ENCODE measurements around the gene LTBP1.

The LTBP1 gene

GRCh38 chr2:33207151-33207740 is 260.5 kb downstream of the LTBP1 start:
- DNase-seq, result no peak

- DNase-seq, result peak; percentile 5
Observed at GRCh38 chr2:33208400-33208799, 261.6 kb downstream of the LTBP1 start.

DNA sequence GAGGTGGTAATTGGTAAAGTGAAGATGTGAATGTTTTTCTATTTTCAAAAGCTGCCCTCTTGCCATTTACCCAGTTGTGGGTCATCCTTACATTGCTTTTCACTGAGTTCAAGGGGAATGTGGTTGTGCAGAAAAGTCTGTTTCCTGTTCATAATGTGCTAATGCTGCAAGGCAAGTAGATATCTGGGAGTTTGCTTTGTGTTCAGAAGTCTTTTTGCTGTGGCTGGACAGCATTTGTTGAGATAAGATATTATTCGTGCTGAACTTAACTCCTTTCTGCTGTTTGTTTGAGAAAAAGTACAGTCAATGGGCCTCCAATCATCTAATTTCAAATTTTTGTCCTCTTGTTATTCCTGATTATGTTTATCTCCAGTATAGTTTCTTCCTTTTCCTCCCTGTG is 263.2 kb downstream of the LTBP1 start:
- DNase-seq, result no peak

GRCh38 chr2:33210626-33211025 is 263.9 kb downstream of the LTBP1 start:
- no peak for DNase-seq

DNA sequence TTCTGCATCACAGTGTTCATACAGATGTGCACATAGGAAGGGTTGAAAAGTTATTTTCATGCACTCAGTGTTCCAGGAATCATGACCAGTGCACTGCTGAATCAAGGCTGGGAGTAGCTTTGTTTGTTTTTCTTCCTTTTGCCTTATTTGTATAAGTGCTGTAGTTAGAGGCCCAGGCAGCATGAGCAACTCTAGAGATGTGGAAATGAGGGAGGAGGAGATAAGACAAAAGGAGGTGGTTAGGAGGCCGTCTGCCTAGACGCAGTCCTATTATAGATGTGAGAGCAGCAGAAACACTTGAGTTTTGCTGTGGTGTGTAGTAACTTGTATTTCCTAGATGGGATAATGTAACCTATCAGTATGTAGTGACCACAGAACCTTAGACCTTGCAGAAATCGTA is 265.4 kb downstream of the LTBP1 start:
- no peak for DNase-seq

DNA sequence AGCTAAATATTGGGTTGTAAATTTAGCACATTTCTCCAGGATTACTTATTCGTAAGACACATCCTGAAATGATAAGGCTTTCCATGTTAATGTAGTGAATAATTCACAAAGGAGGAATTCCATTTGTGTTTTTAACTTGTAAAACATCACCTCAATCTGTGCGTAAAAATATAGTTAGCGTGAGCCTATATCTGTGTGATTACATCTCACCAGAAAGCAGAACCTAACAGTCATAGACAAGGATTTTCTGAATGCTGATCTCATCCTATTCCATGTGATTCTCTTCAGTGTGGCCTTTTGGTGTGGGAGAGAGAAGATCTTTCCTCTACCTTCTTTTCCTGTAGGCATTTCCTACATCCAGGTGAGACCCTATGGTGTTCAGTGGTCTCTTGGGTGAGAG is 266.5 kb downstream of the LTBP1 start:
- no peak for DNase-seq

- DNase-seq, result no peak
Observed at GRCh38 chr2:33213648-33214047, 266.9 kb downstream of the LTBP1 start.

- no peak for DNase-seq
Observed at GRCh38 chr2:33214436-33214835, 267.7 kb downstream of the LTBP1 start.

DNA sequence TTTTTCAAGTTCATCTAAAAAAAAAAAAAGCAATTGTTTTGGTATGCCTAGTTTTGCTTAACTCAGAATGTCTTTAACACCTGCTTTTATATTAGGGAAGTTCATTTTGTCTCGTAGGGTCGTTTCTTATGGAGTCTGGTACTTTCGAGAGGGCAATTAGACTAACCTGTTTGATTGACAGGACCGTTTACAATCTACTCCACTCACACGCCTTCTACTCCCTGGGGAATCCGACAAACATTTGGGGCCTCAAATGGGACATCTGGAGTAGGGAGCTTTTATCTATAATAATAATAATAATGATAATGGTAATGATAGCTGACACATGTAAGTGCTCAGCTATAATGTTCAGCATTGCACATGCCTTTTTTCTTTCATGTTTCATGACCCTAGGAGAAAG is 268.1 kb downstream of the LTBP1 start:
- no peak for DNase-seq

DNA sequence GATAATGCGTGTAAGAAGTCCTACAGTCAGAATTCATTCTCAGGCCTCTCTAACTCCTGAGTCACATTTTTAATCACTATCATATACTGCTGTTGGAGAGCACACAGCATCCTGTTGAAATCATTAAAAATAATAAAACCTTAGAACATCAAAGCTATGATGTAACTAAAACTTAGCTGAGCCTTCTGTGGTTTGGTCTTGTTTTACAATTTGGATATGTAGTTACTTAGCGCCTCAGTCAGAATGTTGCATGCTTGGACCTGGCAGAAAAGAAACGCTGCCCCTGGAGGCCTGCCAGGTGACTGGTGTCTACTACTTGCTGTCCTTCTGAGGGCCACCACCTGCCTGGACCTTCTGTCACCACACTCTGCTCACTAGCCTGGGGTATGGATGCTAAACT is 268.5 kb downstream of the LTBP1 start:
- no peak for DNase-seq

- no peak for DNase-seq
Observed at GRCh38 chr2:33215983-33216382, 269.2 kb downstream of the LTBP1 start.

DNA sequence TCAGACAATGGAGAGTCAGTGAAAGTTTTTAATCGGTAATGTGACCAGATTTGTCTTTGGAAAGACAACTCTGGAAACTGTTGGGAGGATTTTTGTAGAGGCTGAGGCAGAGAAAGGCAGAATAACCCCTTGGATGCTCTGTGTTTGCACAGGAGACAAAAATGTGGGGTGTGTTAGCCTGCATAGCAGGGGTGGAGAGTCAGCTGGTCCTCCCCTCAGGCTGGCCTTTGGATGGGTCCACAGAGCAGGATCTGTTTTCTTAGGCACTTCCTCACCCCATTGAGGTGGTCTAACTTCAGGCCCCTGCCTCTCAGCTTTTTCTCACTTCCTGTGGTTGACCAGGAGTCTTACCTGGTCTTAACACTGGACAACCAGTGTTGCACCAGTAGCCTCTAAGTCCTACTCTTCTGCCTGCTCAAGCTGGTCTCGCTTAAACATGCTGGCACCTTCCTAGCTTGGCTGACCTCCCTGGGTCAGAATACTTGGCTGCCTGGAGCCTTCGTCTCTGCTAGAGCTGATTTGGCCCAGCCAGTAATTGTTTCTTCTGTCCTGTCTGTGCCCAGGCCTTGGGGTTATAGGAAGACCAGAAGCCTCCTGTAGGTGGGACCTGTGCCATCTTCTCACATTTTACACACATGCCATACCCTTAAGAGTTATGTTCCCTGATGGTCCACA is 269.9 kb downstream of the LTBP1 start:
- DNase-seq, result no peak

DNA sequence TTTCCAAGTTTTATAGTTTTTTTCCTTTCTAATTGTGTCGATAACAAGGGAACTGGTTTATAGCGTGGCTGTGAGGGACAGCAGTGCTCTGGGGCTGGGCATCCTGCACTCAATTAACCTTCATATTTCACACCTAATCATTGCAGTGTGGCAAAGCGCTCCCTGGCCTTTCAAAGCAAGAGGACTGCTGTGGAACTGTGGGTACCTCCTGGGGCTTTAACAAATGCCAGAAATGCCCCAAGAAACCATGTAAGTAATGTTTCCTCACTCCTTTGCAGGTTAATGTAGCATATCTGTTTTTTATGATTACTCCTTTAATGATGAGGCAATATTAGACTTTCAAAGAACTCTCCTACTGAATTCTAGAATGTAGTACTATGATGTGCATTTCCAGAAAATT is 270.7 kb downstream of the LTBP1 start:
- no peak for DNase-seq

- no peak for DNase-seq
Observed at GRCh38 chr2:33219114-33219513, 272.4 kb downstream of the LTBP1 start.

DNA sequence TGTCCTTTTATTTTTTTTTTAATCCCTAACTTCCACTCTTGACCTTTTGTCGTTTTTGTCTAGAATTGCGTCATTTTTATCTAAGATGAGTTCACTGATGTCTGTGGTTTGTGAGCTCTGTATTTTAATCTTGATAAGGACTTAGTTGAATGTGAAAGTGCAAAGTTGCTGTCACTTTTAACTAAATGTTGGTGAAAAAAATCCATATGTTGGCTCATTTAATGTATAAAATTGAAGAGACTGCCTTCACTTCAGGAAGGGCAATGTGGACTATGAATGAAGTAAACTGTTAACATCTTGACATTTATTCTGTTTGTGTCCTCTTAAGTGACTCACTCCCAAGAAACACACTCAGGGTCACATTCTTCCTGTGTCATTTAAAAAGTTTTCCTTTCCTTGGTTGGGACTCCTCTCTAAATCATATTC is 273.1 kb downstream of the LTBP1 start:
- DNase-seq, result no peak

- DNase-seq, result no peak
Observed at GRCh38 chr2:33220533-33220932, 273.8 kb downstream of the LTBP1 start.

DNA sequence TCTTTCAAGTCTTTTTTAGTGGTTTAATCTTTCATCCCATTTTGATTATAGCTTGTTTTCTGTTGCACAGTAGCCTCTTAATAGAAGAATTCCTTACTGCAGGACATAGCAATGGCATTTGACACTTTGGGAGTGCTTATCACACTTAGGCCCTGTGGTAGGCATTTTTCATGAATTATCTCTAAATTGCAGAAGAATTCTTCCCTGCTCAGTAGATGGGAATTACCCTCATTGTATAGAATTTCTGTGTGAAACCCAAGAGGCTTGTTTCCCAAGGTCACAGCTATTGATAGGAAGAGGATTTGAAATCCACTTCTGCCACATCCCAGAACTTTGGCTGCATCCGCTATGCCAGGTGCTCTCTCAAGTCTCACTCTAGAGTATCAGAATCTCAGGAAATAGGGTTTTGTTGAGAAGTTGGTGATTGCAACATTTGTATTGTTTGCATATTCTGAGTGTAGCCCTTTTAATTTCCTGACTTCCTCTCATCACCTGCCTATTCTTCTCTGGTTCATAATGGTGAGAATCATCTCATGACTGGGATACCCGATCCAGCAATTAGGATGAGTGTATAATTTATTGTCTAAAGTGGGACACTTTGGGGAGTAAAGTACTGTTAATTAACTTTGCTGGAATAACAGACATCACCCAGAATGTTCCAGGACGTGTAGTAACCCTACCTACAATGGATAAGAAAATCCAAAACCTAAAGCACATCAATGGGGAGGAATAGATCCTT is 274.5 kb downstream of the LTBP1 start:
- no peak for DNase-seq

GRCh38 chr2:33222309-33222708 is 275.6 kb downstream of the LTBP1 start:
- DNase-seq, result no peak

DNA sequence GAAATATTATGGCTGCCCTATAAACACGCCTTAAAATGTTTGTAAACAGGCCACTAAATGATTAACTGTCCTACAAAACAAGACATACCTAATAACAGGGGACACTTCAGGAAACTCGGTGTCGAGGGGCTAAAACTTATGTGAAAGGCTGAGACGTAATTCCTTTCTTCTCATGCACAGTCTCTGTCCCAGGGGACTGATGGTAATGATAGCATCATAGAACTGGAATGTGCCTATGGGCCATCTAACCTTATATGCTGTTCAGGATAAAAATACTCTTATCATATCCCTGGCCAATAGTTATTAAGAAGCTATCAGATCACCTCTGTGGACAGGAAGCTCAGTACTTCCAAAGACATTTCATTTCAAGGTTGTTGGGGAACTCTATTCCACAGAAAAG is 277.1 kb downstream of the LTBP1 start:
- no peak for DNase-seq

- DNase-seq, result no peak
Observed at GRCh38 chr2:33225350-33225749, 278.6 kb downstream of the LTBP1 start.

DNA sequence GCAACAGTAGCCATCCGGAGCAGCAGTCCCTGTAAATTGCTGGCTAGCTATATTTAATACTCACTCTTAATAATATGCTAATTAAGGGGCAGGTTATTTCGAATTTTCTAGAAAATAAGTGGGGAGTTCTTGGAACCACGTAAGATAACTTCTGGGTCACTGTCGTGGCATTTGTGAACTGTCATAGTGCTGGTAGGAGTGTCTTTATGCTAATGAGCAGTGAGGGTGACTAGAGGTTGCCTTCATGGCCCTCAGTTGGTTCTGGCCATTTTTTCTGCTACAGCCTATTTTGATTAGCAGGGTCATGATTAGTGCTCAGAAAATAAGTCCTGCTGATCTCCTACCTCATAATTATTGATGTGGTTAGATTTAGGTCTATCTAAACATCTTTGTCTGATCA is 279.8 kb downstream of the LTBP1 start:
- DNase-seq, result no peak

GRCh38 chr2:33229646-33230045 is 282.9 kb downstream of the LTBP1 start:
- DNase-seq, result no peak

- no peak for DNase-seq
Observed at GRCh38 chr2:33230195-33230594, 283.4 kb downstream of the LTBP1 start.

- no peak for DNase-seq
Observed at GRCh38 chr2:33230842-33231241, 284.1 kb downstream of the LTBP1 start.
